GM23338 (cell line): ENCODE measurements around the gene CYP27A1. TPM values are rescaled to one million over a fixed set of nuclear protein-coding genes. Genes with fewer than 3 reads are reported as not detected.

Experiments
- ATAC-seq: fragments of 200-7000 bp; cut with Tn5 transposase; 3 replicates; pipeline ENCODE4 v1.9.1; 2020
- DNase-seq: peaks from one replicate; pipeline ENCODE4 v3.0.0-alpha.2; 2015; ENCODE audit warnings: low spot score
- H2AFZ ChIP-seq: fragments of 200-600 bp; sonication (generic); 2 replicates; pipeline ENCODE4 v1.8.0; 2016; ENCODE audit warnings: antibody characterized with exemption, mild to moderate bottlenecking, moderate library complexity
- H3F3A ChIP-seq: fragments of 200-600 bp; sonication (generic); replicated peaks from 2 replicates; pipeline ENCODE4 v1.8.0; 2017; ENCODE audit warnings: antibody characterized with exemption, mixed run types, low read depth
- H3K27ac ChIP-seq: fragments of 200-600 bp; sonication (generic); 2 replicates; pipeline ENCODE4 v1.6.1; 2016; ENCODE audit warnings: low read depth
- H3K27me3 ChIP-seq: fragments of 200-600 bp; sonication (generic); 2 replicates; pipeline ENCODE4 v1.8.0; 2016; ENCODE audit warnings: mild to moderate bottlenecking, mixed run types, moderate library complexity; ENCODE audit not compliant: insufficient read depth
- H3K36me3 ChIP-seq: fragments of 200-600 bp; sonication (generic); 2 replicates; pipeline ENCODE4 v1.8.0; 2016; ENCODE audit warnings: mild to moderate bottlenecking; ENCODE audit not compliant: insufficient read depth
- H3K4me1 ChIP-seq: fragments of 200-600 bp; sonication (generic); 2 replicates; pipeline ENCODE4 v1.8.0; 2016; ENCODE audit warnings: mild to moderate bottlenecking, moderate library complexity; ENCODE audit not compliant: insufficient read depth
- H3K4me2 ChIP-seq: fragments of 200-600 bp; sonication (generic); 2 replicates; pipeline ENCODE4 v1.7.1; 2017; ENCODE audit warnings: mixed run types
- H3K4me3 ChIP-seq: fragments of 200-600 bp; sonication (generic); 2 replicates; pipeline ENCODE4 v1.6.1; 2016; ENCODE audit warnings: mixed run types
- H3K79me2 ChIP-seq: fragments of 200-600 bp; sonication (generic); replicated peaks from 2 replicates; pipeline ENCODE4 v1.8.0; 2017; ENCODE audit warnings: mild to moderate bottlenecking; ENCODE audit not compliant: insufficient read depth
- H3K9me2 ChIP-seq: fragments of 200-600 bp; sonication (generic); 2 replicates; pipeline ENCODE4 v1.8.0; 2017; ENCODE audit not compliant: insufficient read depth
- H4K20me1 ChIP-seq: fragments of 200-600 bp; sonication (generic); replicated peaks from 2 replicates; pipeline ENCODE4 v1.8.0; 2017; ENCODE audit warnings: mild to moderate bottlenecking; ENCODE audit not compliant: insufficient read depth
- H3K27ac Mint-ChIP-seq: 2 replicates; pipeline ENCODE4 v1.8.0; 2020; ENCODE audit warnings: inconsistent platforms, mild to moderate bottlenecking, moderate library complexity, mixed read lengths
- H3K27me3 Mint-ChIP-seq: 3 replicates; pipeline ENCODE4 v1.8.0; 2022; ENCODE audit warnings: low read depth, mild to moderate bottlenecking, moderate library complexity, mixed read lengths, inconsistent platforms; ENCODE audit not compliant: insufficient read depth, poor library complexity
- H3K36me3 Mint-ChIP-seq: 3 replicates; pipeline ENCODE4 v1.8.0; 2021; ENCODE audit warnings: low read depth, mild to moderate bottlenecking, inconsistent platforms, moderate library complexity, mixed read lengths
- H3K4me1 Mint-ChIP-seq: 3 replicates; pipeline ENCODE4 v1.8.0; 2020; ENCODE audit warnings: mild to moderate bottlenecking, inconsistent platforms, mixed read lengths
- H3K4me3 Mint-ChIP-seq: 3 replicates; pipeline ENCODE4 v1.8.0; 2021; ENCODE audit warnings: moderate library complexity, mild to moderate bottlenecking, inconsistent platforms, mixed read lengths
- H3K9me3 Mint-ChIP-seq: 3 replicates; pipeline ENCODE4 v1.8.0; 2020; ENCODE audit warnings: moderate library complexity, mild to moderate bottlenecking, inconsistent platforms, mixed read lengths
- CREB1 ChIP-seq: fragments of 250-450 bp; sonication (Bioruptor Pico); IDR thresholded peaks from 2 replicates; pipeline ENCODE4 v1.5.0; 2020; ENCODE audit warnings: low read depth, mild to moderate bottlenecking, moderate library complexity
- CTCF ChIP-seq, 2 experiments: fragments of 200-600 bp in 1 of 2; sonication (generic) in 1 of 2; conservative IDR thresholded peaks; 2 replicates each; pipeline versions ENCODE4 v1.5.1 to v1.6.1; 2016 to 2017; ENCODE audit warnings: antibody characterized with exemption in 2 of 2, low read depth in 2 of 2, mild to moderate bottlenecking in 2 of 2, moderate library complexity in 1 of 2
- EZH2phosphoT487 ChIP-seq: fragments of 200-600 bp; sonication (generic); IDR thresholded peaks from one replicate; pipeline ENCODE4 v1.8.1; 2018; ENCODE audit warnings: antibody characterized with exemption; ENCODE audit not compliant: unreplicated experiment
- STAT1 ChIP-seq: IDR thresholded peaks from one replicate; pipeline ENCODE4 v1.6.1; 2016; ENCODE audit warnings: antibody characterized with exemption; ENCODE audit not compliant: unreplicated experiment
- ZNF331 ChIP-seq: fragments of 250-450 bp; sonication (Bioruptor Pico); IDR thresholded peaks from 2 replicates; pipeline ENCODE4 v1.5.0; 2020; ENCODE audit warnings: low read depth, mild to moderate bottlenecking, moderate library complexity
- polyA plus RNA-seq: library from polyadenylated mRNA; unstranded; fragments of >200 nt; fragmentation: Nextera tagmentation; extraction: Ambion mirVana; gene quantifications from 2 replicates; pipeline ENCODE4 v1.2.1, GENCODE V29; 2016
- total RNA-seq: library from RNA; depleted of rRNA; stranded (reverse); fragments of >200 nt; shearing (Covaris generic); gene quantifications from 2 replicates; pipeline ENCODE4 v1.2.3, GENCODE V29; 2014
- TF ChIP-seq, protein P1 (sequence below): fragments of 250-450 bp; sonication (Bioruptor Pico); IDR thresholded peaks from 2 replicates; pipeline ENCODE4 v1.5.0; 2020; ENCODE audit warnings: mild to moderate bottlenecking, moderate library complexity

CYP27A1 gene
- total and polyA plus RNA-seq, 2 experiments from 2014 or later: 2.2 to 6.9 TPM

GRCh38 chr2:218783688-218784087 lies 1.7 kb downstream of the CYP27A1 start (continued):
- TF ChIP-seq, protein P1, sequence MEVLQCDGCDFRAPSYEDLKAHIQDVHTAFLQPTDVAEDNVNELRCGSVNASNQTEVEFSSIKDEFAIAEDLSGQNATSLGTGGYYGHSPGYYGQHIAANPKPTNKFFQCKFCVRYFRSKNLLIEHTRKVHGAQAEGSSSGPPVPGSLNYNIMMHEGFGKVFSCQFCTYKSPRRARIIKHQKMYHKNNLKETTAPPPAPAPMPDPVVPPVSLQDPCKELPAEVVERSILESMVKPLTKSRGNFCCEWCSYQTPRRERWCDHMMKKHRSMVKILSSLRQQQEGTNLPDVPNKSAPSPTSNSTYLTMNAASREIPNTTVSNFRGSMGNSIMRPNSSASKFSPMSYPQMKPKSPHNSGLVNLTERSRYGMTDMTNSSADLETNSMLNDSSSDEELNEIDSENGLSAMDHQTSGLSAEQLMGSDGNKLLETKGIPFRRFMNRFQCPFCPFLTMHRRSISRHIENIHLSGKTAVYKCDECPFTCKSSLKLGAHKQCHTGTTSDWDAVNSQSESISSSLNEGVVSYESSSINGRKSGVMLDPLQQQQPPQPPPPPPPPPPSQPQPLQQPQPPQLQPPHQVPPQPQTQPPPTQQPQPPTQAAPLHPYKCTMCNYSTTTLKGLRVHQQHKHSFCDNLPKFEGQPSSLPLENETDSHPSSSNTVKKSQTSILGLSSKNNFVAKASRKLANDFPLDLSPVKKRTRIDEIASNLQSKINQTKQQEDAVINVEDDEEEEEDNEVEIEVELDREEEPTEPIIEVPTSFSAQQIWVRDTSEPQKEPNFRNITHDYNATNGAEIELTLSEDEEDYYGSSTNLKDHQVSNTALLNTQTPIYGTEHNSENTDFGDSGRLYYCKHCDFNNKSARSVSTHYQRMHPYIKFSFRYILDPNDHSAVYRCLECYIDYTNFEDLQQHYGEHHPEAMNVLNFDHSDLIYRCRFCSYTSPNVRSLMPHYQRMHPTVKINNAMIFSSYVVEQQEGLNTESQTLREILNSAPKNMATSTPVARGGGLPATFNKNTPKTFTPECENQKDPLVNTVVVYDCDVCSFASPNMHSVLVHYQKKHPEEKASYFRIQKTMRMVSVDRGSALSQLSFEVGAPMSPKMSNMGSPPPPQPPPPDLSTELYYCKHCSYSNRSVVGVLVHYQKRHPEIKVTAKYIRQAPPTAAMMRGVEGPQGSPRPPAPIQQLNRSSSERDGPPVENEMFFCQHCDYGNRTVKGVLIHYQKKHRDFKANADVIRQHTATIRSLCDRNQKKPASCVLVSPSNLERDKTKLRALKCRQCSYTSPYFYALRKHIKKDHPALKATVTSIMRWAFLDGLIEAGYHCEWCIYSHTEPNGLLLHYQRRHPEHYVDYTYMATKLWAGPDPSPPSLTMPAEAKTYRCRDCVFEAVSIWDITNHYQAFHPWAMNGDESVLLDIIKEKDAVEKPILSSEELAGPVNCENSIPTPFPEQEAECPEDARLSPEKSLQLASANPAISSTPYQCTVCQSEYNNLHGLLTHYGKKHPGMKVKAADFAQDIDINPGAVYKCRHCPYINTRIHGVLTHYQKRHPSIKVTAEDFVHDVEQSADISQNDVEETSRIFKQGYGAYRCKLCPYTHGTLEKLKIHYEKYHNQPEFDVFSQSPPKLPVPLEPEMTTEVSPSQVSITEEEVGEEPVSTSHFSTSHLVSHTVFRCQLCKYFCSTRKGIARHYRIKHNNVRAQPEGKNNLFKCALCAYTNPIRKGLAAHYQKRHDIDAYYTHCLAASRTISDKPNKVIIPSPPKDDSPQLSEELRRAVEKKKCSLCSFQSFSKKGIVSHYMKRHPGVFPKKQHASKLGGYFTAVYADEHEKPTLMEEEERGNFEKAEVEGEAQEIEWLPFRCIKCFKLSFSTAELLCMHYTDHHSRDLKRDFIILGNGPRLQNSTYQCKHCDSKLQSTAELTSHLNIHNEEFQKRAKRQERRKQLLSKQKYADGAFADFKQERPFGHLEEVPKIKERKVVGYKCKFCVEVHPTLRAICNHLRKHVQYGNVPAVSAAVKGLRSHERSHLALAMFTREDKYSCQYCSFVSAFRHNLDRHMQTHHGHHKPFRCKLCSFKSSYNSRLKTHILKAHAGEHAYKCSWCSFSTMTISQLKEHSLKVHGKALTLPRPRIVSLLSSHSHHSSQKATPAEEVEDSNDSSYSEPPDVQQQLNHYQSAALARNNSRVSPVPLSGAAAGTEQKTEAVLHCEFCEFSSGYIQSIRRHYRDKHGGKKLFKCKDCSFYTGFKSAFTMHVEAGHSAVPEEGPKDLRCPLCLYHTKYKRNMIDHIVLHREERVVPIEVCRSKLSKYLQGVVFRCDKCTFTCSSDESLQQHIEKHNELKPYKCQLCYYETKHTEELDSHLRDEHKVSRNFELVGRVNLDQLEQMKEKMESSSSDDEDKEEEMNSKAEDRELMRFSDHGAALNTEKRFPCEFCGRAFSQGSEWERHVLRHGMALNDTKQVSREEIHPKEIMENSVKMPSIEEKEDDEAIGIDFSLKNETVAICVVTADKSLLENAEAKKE (CRISPR knock-in tag): no peak

DNA sequence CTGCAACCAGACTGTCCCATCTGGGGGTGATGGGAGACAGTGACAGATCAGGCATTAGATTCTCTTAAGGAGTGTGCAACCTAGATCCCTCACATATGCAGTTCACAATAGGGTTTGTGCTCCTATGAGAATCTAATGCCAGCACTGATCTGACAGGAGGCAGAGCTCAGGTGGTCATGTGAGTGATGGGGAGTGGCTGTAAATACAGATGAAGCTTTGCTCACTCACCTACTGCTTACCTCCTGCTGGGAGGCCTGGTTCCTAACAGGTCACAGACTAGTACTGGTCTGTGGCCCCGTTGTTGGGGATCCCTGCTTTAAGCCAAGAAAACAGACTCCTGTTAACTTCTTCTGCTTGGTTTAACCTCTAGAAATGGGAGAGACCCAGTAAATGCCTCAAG lies 3.2 kb downstream of the CYP27A1 start:
- no peak for TF ChIP-seq CREB1 (CRISPR knock-in tag)
- TF ChIP-seq CTCF (conservative IDR thresholded peaks at IDR 0.05; ENCODE audit: low read depth in 2 of 2): no peak
- TF ChIP-seq EZH2phosphoT487: no peak
- no peak for TF ChIP-seq STAT1
- TF ChIP-seq ZNF331 (CRISPR knock-in tag): no peak
- H3K4me3 Mint-ChIP-seq: no peak overlapping the region

More for the DNA sequence above, 3.2 kb downstream of the CYP27A1 start:
- no peaks in the 10 kb centered on the region for H3K79me2 ChIP-seq
- Mint-ChIP-seq H3K9me3 (no peaks in the 10 kb centered on the region; the same call in 2 of the 3 replicates), H3K4me1 (peaks cover 13% of the 10 kb centered on the region), H3K27me3 (peaks cover 28% of the 10 kb centered on the region), H3K27ac (no peak overlapping the region), H3K36me3 (no peaks in the 10 kb centered on the region)
- peaks cover 5% of the 10 kb centered on the region for H4K20me1 ChIP-seq
- no peak overlapping the region for H2AFZ ChIP-seq
- H3F3A ChIP-seq: 0 out of 2 replicates have a peak, but pooled peaks cover 3% of the 10 kb centered on the region
- H3K27ac ChIP-seq: no peak overlapping the region
- H3K4me1 ChIP-seq: no peaks in the 10 kb centered on the region
- H3K27me3 ChIP-seq: peaks cover 51% of the 10 kb centered on the region
- no peaks in the 10 kb centered on the region for H3K36me3 ChIP-seq
- ATAC-seq (no peak), DNase-seq (no peak)
- no peaks in the 10 kb centered on the region for H3K9me2 ChIP-seq
- H3K4me3 ChIP-seq: no peak overlapping the region
- no peak overlapping the region for H3K4me2 ChIP-seq
